Measurements from ENCODE around the gene ZDHHC17. TPM values are rescaled to one million over a fixed set of nuclear protein-coding genes. Genes with fewer than 3 reads are reported as not detected.
A peak's percentile ranks its signal among the peaks of the same experiment; 100 is the strongest.
"Not testable (repeated sequence)": the region's sequence is repeated elsewhere in the genome, so short reads cannot be mapped to it uniquely, and the experiment has no call there.

The ZDHHC17 gene
- total RNA-seq, 1 experiment from 2014 or later, result 15.5 TPM

DNA sequence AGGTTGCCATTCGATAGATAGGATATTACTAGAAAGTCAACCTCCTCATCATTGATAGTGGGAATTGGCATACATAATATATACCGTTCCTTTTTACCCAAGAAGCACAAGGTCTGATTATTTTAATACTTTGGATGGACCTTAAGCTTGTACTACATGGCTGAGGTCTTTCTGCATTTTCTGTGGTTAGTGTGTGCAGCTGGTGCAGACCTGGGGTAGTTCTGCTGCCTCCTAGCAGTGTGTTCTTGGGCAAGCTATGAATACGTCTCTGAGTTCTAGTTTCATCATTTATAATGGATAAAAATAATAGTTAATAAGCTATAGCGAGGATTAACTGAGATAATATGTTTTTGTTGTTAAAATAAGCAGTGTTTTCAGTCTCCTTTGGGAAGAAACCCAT lies 2.2 kb downstream of the ZDHHC17 start:
- DNase-seq (ENCODE audit: low read depth), result no peak

GRCh38 chr12:76768576-76768975 lies 4.7 kb downstream of the ZDHHC17 start:
- DNase-seq (ENCODE audit: low read depth), result no peak

GRCh38 chr12:76777765-76778216 lies 13.9 kb downstream of the ZDHHC17 start:
- DNase-seq (ENCODE audit: low read depth), result no peak

DNA sequence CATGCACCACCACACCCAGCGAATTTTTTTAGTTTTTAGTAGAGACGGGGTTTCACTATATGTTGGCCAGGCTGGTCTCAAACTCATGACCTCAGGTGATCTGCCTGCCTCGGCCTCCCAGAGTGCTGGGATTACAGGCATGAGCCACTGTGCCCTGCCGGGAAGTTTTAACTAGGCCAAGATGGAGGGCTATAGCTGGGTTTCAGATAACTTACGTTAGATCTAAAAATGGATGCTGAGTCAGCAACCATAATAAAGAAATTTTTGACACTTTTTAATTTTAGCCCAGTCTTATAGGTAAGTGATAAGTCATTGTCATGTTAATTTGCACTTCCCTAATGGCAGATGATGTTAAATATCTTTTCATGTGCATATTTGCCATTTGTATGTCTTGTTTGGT lies 14.4 kb downstream of the ZDHHC17 start:
- no peak for DNase-seq (ENCODE audit: low read depth)

- not testable (repeated sequence) for DNase-seq (ENCODE audit: low read depth)
Observed at GRCh38 chr12:76779310-76779709, 15.4 kb downstream of the ZDHHC17 start.

DNA sequence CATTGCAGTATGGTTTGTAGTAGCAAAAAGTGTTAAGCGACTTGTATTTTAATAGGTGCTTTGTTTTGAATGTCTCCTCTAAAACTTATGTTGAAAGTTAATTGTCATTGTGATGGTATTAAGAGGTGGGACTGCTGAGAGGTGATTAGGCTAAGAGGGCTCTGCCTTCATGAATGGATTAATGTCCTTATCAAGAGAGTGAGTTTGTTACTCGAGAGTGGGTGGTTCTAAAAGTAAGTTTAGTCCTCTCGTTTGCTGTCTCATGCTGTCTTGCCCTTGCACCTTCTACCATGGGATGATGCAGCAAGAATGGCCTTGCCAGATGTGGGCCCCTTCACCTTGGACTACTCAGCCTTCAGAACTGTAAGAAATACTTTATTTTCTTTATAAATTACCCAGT lies 17.4 kb downstream of the ZDHHC17 start:
- DNase-seq (ENCODE audit: low read depth), result no peak

GRCh38 chr12:76782526-76782925 lies 18.6 kb downstream of the ZDHHC17 start:
- no peak for DNase-seq (ENCODE audit: low read depth)

DNA sequence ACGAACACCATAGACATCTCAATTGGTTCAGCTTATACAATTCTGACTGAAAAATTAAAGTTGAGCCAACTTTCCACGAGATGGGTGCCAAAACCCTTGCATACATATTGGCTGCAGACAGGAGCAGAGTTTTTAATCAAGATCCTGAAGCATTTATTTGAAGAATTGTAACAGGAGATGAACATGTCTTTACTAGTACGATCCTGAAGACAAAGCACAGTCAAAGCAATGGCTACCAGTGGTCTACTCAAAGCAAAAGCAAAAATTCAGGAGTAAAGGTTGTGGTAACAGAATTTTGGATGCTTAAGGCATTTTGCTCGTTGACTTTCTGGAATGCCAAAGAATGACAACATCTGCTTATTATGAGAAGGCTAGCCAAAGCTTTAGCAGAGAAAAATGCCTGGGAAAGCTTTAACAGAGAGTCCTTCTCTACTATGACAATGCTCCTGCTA lies 20.7 kb downstream of the ZDHHC17 start:
- no peak for DNase-seq (ENCODE audit: low read depth)

DNA sequence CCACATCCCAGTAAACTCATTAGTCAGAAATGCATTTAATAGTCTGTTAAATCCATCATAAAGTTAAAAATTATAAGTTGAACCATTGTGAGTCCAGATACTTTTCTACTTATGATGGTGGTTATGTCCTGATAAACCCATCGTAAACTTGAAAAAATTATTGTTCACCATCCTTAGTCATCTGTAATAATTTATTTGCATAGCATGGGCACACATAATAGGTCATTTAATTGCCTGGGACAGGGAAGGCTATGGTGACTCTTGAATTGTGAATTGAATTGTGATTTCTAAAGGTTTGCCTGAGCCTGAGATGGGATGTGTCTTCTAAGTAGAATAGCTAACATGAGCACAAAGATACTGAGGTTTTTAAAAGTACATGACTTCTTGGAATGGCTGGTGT lies 21.5 kb downstream of the ZDHHC17 start:
- no peak for DNase-seq (ENCODE audit: low read depth)

GRCh38 chr12:76786986-76787385 lies 23.1 kb downstream of the ZDHHC17 start:
- DNase-seq (ENCODE audit: low read depth), result no peak

GRCh38 chr12:76787689-76788088 lies 23.8 kb downstream of the ZDHHC17 start:
- no peak for DNase-seq (ENCODE audit: low read depth)

DNA sequence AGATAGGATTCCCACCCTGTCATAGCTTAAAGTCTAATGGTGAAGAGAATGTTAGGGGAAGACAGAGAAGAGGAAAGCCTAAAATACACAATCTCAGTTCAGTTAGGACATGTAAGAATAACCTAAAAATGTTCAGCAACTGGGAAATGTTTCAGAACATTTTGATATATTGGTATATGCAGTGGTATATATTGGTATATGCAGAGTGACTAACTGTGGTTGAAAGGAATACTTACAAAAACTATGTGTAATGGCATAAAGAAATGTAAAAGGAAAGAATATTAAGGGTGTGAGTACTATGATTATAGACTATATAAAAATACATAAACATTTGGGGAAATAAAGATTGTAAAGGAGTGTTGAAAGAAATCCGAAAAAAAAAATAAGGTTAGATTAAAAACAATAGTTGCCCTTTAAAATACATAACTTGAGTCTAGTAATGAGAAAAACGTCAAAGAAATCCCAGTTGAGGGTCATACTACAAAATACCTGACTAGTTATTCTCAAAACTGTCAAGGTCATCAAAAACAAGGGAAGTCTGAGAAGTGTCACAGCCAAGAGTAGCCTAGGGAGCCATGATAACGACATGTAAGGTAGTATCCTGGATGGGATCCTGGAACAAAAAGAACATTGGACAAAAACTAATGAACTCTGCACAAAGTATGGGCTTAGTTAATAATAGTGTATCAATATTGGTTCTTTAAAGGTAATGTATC lies 25.6 kb downstream of the ZDHHC17 start:
- DNase-seq (ENCODE audit: low read depth), result no peak

DNA sequence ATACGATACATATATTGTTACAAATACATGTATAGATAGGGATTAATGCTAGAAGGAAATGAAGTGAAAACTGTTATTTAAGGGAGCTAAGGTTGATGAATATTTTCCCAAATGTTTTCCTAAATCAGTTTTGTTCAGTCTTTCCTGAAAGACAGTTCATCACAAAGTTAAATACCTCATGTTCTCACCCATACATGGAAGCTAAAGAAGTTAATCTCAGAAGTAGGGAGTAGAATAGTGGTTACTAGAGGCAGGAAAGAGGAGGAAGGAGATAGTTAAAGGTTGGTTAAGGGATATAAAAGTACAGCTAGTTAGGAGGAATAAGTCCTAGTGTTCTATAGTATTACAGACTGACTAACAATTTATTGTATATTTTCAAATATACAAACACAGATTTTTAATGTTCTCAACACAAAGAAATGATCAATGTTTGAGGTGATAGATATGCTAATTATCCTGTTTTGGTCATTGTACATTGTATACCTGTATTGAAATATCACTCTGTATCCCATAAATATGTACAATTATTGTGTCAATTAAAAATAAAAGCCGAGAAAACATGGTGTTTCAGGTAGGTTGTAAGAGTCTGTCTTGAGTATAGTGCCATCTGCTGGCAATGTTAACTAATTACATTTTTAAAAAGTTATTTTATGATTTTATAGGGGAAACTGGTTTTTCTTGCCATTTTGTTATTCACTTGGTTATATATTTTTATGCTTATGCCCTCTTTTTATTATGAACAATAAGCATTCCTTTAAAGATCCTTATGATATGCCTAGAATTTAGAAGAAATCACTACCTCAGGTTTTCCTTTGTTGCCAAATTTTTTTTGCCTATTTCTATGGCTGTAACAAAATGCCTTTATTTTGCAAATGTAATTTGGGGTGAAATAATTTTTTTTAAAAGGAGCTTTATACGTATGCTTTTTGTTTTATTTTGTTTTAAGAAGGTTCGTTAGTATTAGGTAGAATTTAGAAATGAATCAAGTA lies 26.9 kb downstream of the ZDHHC17 start:
- DNase-seq (ENCODE audit: low read depth), result peak; percentile 14

GRCh38 chr12:76792828-76793227 lies 28.9 kb downstream of the ZDHHC17 start:
- no peak for DNase-seq (ENCODE audit: low read depth)

DNA sequence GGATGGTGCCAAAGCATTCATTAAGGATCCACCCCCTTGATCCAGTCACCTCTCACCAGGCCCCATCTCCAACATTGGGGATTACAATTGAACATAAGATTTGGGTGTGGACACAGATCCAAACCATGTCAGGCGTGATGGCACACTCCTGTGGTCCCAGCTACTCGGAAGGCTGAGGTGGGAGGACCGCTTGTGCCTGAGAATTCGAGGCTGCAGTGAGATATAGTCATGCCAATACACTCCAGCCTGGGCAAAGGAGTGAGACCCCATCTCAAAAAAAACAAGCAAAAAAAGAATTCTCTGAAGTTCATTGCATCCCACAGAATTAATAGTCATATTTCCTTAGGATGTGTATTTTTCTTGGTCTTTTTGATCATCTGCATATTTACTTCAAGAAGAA lies 34.9 kb downstream of the ZDHHC17 start:
- DNase-seq (ENCODE audit: low read depth), result no peak

DNA sequence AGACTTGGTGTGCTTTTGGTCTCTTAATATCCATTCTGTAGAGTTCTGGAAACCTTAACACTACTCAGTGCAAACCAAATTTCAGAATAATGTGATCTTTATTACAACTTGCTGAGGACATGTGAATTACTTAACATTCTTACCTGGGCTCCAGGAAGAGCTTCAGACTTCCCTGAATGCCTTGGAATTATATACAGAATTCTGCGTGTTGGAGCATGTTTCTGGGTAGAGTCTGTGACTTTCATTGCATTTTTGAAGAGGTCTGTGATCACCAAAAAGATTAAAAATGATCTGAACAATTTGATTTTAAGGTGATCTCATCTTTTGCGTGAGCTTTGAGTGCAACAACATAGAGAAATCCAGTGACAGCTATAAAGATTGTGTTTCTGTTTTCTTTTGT lies 35.4 kb downstream of the ZDHHC17 start:
- no peak for DNase-seq (ENCODE audit: low read depth)

DNA sequence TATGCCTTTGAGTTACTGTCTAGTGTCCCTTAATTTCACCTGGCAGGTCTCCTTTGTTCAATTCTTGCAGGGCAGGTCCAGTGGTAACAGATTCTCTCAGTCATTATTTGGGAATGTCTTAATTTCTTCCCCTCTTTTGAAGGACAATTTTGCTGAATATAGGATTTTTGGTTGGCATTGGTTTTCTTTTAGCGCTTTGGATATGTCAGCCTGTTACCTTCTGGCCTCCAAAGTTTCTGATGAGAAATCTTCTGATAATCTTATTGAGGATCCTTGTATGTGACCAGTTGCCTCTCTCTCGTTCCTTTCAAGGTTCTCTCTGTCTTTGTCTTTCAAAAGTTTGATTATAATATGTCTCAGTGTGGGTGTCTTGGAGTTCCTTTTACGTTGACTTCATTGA lies 38.1 kb downstream of the ZDHHC17 start:
- DNase-seq (ENCODE audit: low read depth), result no peak

DNA sequence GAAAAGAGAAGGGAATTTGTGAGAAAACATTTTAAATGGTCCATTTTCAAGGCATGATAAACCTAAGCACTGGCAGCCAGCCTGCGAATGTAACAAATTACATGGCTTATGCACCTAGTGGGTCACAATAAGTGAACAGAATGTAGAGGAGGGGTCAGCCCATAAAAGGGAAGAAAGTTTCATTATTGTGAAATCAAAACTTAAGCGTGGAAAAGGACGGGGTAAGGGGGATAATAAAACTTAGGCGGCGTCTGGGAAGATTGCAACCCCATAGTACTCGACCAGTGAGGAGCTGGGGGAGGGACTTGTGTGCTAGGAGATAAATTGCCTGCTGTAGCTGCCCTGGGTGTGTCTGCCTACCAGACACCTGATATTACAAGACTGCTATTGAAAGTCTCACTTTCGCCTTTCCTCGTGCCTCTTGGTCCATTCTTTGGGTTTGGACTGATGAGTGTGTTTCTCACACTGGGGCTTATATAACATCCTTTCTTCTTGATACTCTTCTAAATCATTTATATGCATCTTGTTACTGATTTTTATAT lies 40.6 kb downstream of the ZDHHC17 start:
- no peak for DNase-seq (ENCODE audit: low read depth)

DNA sequence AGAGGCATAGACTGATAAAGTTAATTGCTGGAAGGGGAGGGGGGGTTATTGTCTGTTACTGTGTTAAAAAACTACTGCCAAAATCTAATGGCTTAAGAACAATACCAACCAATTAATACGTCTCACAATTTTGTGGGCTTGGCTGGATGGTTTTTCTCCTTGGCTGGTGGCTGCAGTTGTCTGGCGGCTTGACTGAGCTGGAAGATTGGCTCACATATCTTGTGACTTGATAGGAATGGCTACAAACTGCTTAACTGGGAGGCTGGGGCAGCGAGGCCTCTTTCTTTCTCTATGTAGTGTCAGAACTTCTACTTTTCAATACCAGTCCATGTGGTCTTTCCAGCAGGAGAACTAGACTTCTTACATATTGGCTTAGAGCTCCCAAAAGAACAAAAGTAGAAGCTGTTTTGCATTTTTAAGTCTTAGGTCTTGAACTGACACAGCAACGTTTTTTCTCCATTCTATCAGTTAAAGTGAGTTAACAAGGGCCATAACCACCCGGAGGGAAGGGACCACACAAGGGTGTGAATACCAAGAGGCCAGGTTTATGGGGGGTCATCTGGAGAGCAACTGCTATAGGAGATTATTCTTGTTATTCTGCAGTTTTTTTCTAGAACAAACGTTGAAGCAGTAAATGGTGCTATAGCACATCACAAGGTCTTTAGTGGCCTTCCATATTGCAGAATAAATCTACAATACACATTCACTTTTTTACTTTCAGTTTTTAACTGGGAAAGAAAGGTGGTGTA lies 46.9 kb downstream of the ZDHHC17 start:
- DNase-seq (ENCODE audit: low read depth), result no peak

- DNase-seq (ENCODE audit: low read depth), result no peak
Observed at GRCh38 chr12:76811976-76812375, 48.1 kb downstream of the ZDHHC17 start.

GRCh38 chr12:76813265-76813664 lies 49.4 kb downstream of the ZDHHC17 start:
- DNase-seq (ENCODE audit: low read depth), result no peak

Measured in HT1080 (cell line).